Neural cell (in vitro differentiated cells): ENCODE measurements around the gene NR2E1.

Experiments used
- CTCF ChIP-seq: fragments of 450-650 bp; IDR thresholded peaks from 2 replicates; pipeline ENCODE4 v1.5.1; 2014; ENCODE audit warnings: antibody characterized with exemption, mild to moderate bottlenecking, moderate library complexity; ENCODE audit not compliant: poor library complexity, severe bottlenecking
- EP300 ChIP-seq: fragments of 450-650 bp; conservative IDR thresholded peaks from 2 replicates; pipeline ENCODE4 v1.6.1; 2014; ENCODE audit warnings: antibody characterized with exemption, mild to moderate bottlenecking, moderate library complexity; ENCODE audit not compliant: poor library complexity, severe bottlenecking
- POLR2AphosphoS5 ChIP-seq: IDR thresholded peaks from 2 replicates; pipeline ENCODE4 v1.6.1; 2012

DNA sequence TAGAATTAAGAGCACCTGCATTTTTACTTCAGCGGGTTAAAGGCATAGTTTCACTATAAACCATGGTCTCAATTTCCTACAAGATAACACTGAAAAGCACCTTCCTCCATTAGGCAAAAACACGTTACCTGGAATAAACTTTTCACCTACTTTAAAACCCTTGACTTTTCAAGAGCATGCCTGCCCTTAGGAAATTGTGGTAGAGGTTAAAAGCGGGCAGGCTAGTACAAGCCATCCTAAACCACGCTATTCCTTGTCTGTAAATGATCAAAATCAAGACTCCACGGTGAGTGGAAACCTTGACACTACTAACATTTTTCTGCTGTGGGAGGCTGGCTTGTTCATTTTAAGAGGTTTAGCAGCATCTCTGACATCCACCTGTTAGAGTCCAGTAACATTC, 43.9 kb downstream of the NR2E1 start:
- TF ChIP-seq POLR2AphosphoS5 (no peak), CTCF (no peak), EP300 (no peak)
